Endothelial cell of umbilical vein (primary cell): ENCODE data around the gene CLEC16A.

Source experiments
- EZH2 ChIP-seq: IDR thresholded peaks from 2 replicates; pipeline ENCODE4 v1.6.1; 2012; ENCODE audit warnings: borderline replicate concordance, low read depth, mild to moderate bottlenecking, moderate library complexity, low read length, inconsistent platforms; ENCODE audit not compliant: severe bottlenecking
- JUN ChIP-seq: IDR thresholded peaks from 2 replicates; pipeline ENCODE4 v1.6.1; 2011; ENCODE audit warnings: borderline replicate concordance, low read depth; ENCODE audit not compliant: insufficient read length, insufficient read depth
- POLR2A ChIP-seq: IDR thresholded peaks from 2 replicates; pipeline ENCODE4 v1.6.1; 2012; ENCODE audit warnings: low read depth, mild to moderate bottlenecking, control low read depth, low read length
- TF ChIP-seq, protein P1 (sequence below), 2 donors: IDR thresholded peaks; 1 replicate in 1 of 2; 2 replicates in 1 of 2; pipeline ENCODE4 v1.5.1; 2011; ENCODE audit warnings: low read length in 2 of 2, mild to moderate bottlenecking in 2 of 2, moderate library complexity in 2 of 2, control low read depth in 1 of 2, inconsistent platforms in 1 of 2, low read depth in 1 of 2; ENCODE audit not compliant: insufficient read depth in 1 of 2; ENCODE audit errors: extremely low read depth in 1 of 2

DNA sequence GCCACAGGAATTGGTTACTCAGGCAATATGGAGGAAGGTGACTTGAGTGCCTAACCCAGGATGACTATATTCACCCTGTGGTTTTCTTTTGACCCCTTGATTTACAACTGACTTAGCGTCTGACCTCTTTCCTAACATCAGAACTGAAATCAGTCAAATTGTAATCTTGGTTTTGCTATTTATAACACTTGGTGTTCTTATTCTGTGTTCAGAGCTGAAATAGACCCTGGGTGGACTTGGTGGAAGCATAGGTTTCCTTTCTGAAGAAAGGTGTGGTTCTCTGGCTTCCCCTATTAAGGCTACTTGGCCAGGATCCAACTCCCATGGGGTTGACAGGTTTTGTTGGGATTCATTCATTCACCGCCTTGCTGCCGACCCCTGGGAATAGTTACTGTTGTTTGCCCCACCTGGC, 80.8 kb downstream of the CLEC16A start:
- TF ChIP-seq POLR2A (no peak), EZH2 (no peak), JUN (no peak)
- TF ChIP-seq, protein P1, sequence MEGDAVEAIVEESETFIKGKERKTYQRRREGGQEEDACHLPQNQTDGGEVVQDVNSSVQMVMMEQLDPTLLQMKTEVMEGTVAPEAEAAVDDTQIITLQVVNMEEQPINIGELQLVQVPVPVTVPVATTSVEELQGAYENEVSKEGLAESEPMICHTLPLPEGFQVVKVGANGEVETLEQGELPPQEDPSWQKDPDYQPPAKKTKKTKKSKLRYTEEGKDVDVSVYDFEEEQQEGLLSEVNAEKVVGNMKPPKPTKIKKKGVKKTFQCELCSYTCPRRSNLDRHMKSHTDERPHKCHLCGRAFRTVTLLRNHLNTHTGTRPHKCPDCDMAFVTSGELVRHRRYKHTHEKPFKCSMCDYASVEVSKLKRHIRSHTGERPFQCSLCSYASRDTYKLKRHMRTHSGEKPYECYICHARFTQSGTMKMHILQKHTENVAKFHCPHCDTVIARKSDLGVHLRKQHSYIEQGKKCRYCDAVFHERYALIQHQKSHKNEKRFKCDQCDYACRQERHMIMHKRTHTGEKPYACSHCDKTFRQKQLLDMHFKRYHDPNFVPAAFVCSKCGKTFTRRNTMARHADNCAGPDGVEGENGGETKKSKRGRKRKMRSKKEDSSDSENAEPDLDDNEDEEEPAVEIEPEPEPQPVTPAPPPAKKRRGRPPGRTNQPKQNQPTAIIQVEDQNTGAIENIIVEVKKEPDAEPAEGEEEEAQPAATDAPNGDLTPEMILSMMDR (IDR thresholded peaks at IDR 0.05; ENCODE audit: extremely low read depth in 1 of 2, insufficient read depth in 1 of 2, low read depth in 1 of 2, low read length in 2 of 2), result no peak
